GM12878 (cell line): ENCODE measurements around the gene WASF1.

Experiments used
- CREB1 ChIP-seq: IDR thresholded peaks from 2 replicates; pipeline ENCODE4 v1.6.1; 2012; ENCODE audit warnings: low read depth, mild to moderate bottlenecking, inconsistent platforms
- CTCF ChIP-seq, 3 experiments: IDR thresholded peaks in 2 of 3; conservative IDR thresholded peaks in 1 of 3; 2 replicates each; pipeline ENCODE4 v1.5.1; 2011; ENCODE audit warnings: low read depth in 3 of 3, low read length in 3 of 3, mild to moderate bottlenecking in 3 of 3, control low read depth in 2 of 3, moderate library complexity in 2 of 3, inconsistent platforms in 1 of 3, mixed read lengths in 1 of 3; ENCODE audit not compliant: control insufficient read depth in 2 of 3, insufficient read depth in 1 of 3; ENCODE audit errors: extremely low read depth in 1 of 3
- E4F1 ChIP-seq: fragments of 450-650 bp; IDR thresholded peaks from 2 replicates; pipeline ENCODE4 v1.6.1; 2018; ENCODE audit warnings: borderline replicate concordance, mild to moderate bottlenecking; ENCODE audit not compliant: partially characterized antibody
- EZH2 ChIP-seq: IDR thresholded peaks from 2 replicates; pipeline ENCODE4 v1.6.1; 2012; ENCODE audit warnings: low read depth, mild to moderate bottlenecking, control low read depth, inconsistent platforms, low read length, borderline replicate concordance; ENCODE audit not compliant: control insufficient read depth
- FOXM1 ChIP-seq: IDR thresholded peaks from 2 replicates; pipeline ENCODE4 v1.6.1; 2012; ENCODE audit warnings: low read depth, mild to moderate bottlenecking, inconsistent platforms, low read length, moderate library complexity
- MYC ChIP-seq: IDR thresholded peaks from 2 replicates; pipeline ENCODE4 v1.6.1; 2011; ENCODE audit warnings: mild to moderate bottlenecking, low read length, moderate library complexity, inconsistent platforms; ENCODE audit not compliant: insufficient read depth, insufficient replicate concordance, insufficient read length, severe bottlenecking
- NBN ChIP-seq: fragments of 450-650 bp; IDR thresholded peaks from 2 replicates; pipeline ENCODE4 v1.6.1; 2016
- PML ChIP-seq: IDR thresholded peaks from 2 replicates; pipeline ENCODE4 v1.6.1; 2012; ENCODE audit warnings: low read length, inconsistent platforms
- POU2F2 ChIP-seq: IDR thresholded peaks from 3 replicates; pipeline ENCODE4 v1.6.1; 2011; ENCODE audit warnings: low read depth, mild to moderate bottlenecking, low read length, borderline replicate concordance
- REST ChIP-seq: IDR thresholded peaks from 2 replicates; pipeline ENCODE4 v1.6.1; 2012; ENCODE audit warnings: mild to moderate bottlenecking, low read depth, low read length
- ZZZ3 ChIP-seq: IDR thresholded peaks from 2 replicates; pipeline ENCODE4 v1.6.1; 2011; ENCODE audit warnings: low read depth; ENCODE audit not compliant: control insufficient read depth, insufficient read length

- TF ChIP-seq E4F1 (no peak), REST (no peak), CTCF (IDR thresholded peaks at IDR 0.05 in 2 of 3, conservative IDR thresholded peaks at IDR 0.05 in 1 of 3; ENCODE audit: control insufficient read depth in 2 of 3, extremely low read depth in 1 of 3, insufficient read depth in 1 of 3, low read depth in 3 of 3, low read length in 3 of 3) (no peak), ZZZ3 (no peak), CREB1 (no peak), PML (no peak), POU2F2 (no peak), EZH2 (no peak), MYC (no peak), FOXM1 (no peak), NBN (no peak)
Observed at GRCh38 chr6:110217266-110217665, 37.8 kb upstream of the WASF1 start.
